H1 (cell line): Measurements from ENCODE around the gene AUH. TPM values are rescaled to one million over a fixed set of nuclear protein-coding genes. Genes with fewer than 3 reads are reported as not detected.

Source experiments
- CTCF ChIA-PET: fragments of 300-600 bp; sonication (Branson Sonifier 250); formaldehyde crosslinking; loops from one replicate; lab custom pipeline; 2021; ENCODE audit not compliant: partially characterized antibody; lab: Charles Lee
- POLR2A ChIA-PET: fragments of 300-600 bp; sonication (Branson Sonifier 250); formaldehyde crosslinking; loops from one replicate; lab custom pipeline; 2021; ENCODE audit warnings: inconsistent platforms; ENCODE audit not compliant: partially characterized antibody; lab: Charles Lee
- DNase-seq, 2 experiments: peaks; one replicate each; pipeline versions ENCODE4 v3.0.0 to v3.0.0-alpha.2; 2010 to 2022; ENCODE audit warnings: low spot score in 2 of 2, low read depth in 1 of 2, mixed read lengths in 1 of 2
- FAIRE-seq: peaks from 2 replicates; lab custom pipeline; 2011; peaks lifted over from hg19 to GRCh38; lab: Jason Lieb, UNC
- H2AFZ ChIP-seq: 2 replicates; pipeline ENCODE4 v1.8.1; 2012; ENCODE audit warnings: low read length, inconsistent platforms
- H2AK5ac ChIP-seq: 2 replicates; pipeline ENCODE4 v1.6.1; 2013; ENCODE audit warnings: low read depth, low read length
- H2BK120ac ChIP-seq: replicated peaks from 2 replicates; pipeline ENCODE3; 2013; ENCODE audit warnings: low read depth, low read length, inconsistent platforms
- H2BK12ac ChIP-seq: 2 replicates; pipeline ENCODE4 v1.6.1; 2013; ENCODE audit warnings: low read depth, low read length
- H2BK15ac ChIP-seq: 2 replicates; pipeline ENCODE4 v1.6.1; 2013; ENCODE audit warnings: low read length
- H2BK20ac ChIP-seq: 2 replicates; pipeline ENCODE4 v1.6.1; 2013; ENCODE audit warnings: low read length
- H2BK5ac ChIP-seq: 2 replicates; pipeline ENCODE4 v1.6.1; 2013; ENCODE audit warnings: low read depth, low read length
- H3K14ac ChIP-seq: 2 replicates; pipeline ENCODE4 v1.6.1; 2013; ENCODE audit warnings: inconsistent platforms; ENCODE audit not compliant: insufficient read length
- H3K18ac ChIP-seq: 2 replicates; pipeline ENCODE4 v1.6.1; 2013; ENCODE audit warnings: low read length; ENCODE audit errors: extremely low read depth
- H3K23ac ChIP-seq: 2 replicates; pipeline ENCODE4 v1.6.1; 2013; ENCODE audit warnings: inconsistent platforms; ENCODE audit not compliant: insufficient read length
- H3K23me2 ChIP-seq: 2 replicates; pipeline ENCODE4 v1.6.1; 2013; ENCODE audit warnings: low read depth, low read length
- H3K27ac ChIP-seq: 2 replicates; pipeline ENCODE4 v1.6.1; 2011; ENCODE audit warnings: low read depth, low read length, inconsistent platforms
- H3K27me3 ChIP-seq, 4 experiments: replicated peaks in 1 of 4; 1 replicate in 1 of 4; 2 replicates in 3 of 4; pipeline versions ENCODE4 v1.6.1 to v1.8.1; 2011 to 2013; ENCODE audit warnings: low read length in 3 of 4, mild to moderate bottlenecking in 3 of 4, inconsistent platforms in 2 of 4, mixed read lengths in 2 of 4, moderate library complexity in 1 of 4; ENCODE audit not compliant: control insufficient read depth in 3 of 4, insufficient read depth in 3 of 4; ENCODE audit errors: extremely low read depth in 1 of 4
- H3K36me3 ChIP-seq, 4 experiments: 2 replicates each; pipeline versions ENCODE4 v1.6.1 to v1.8.1; 2011 to 2013; ENCODE audit warnings: mild to moderate bottlenecking in 4 of 4, low read length in 3 of 4, moderate library complexity in 2 of 4, control low read depth in 1 of 4, inconsistent platforms in 1 of 4; ENCODE audit not compliant: insufficient read depth in 4 of 4, control insufficient read depth in 2 of 4
- H3K4ac ChIP-seq: replicated peaks from 2 replicates; pipeline ENCODE3; 2013; ENCODE audit warnings: low read length, low read depth, mixed read lengths, inconsistent platforms; ENCODE audit not compliant: insufficient read length
- H3K4me1 ChIP-seq, 4 experiments: replicated peaks in 1 of 4; 1 replicate in 1 of 4; 2 replicates in 3 of 4; pipeline versions ENCODE4 v1.6.1 to v1.8.1; 2011 to 2013; ENCODE audit warnings: low read length in 3 of 4, inconsistent platforms in 2 of 4, mixed read lengths in 1 of 4; ENCODE audit not compliant: insufficient read depth in 4 of 4, control insufficient read depth in 3 of 4
- H3K4me2 ChIP-seq, 2 experiments: 2 replicates each; pipeline versions ENCODE4 v1.6.1 to v1.8.1; 2011 to 2013; ENCODE audit warnings: low read depth in 2 of 2, low read length in 2 of 2, control low read depth in 1 of 2, inconsistent platforms in 1 of 2, mild to moderate bottlenecking in 1 of 2; ENCODE audit not compliant: insufficient read depth in 1 of 2
- H3K4me3 ChIP-seq, 4 experiments: fragments of 200-600, 300-600 bp in 1 of 4; sonication (generic), shearing (Covaris generic), sonication (Bioruptor Twin) in 1 of 4; 2 replicates each; pipeline versions ENCODE4 v1.5.1 to v1.8.1; 2011 to 2016; ENCODE audit warnings: low read length in 4 of 4, low read depth in 3 of 4, control low read depth in 2 of 4, inconsistent platforms in 2 of 4, mild to moderate bottlenecking in 2 of 4, mixed read lengths in 1 of 4, moderate library complexity in 1 of 4; ENCODE audit not compliant: insufficient read depth in 2 of 4; ENCODE audit errors: extremely low read depth in 1 of 4
- H3K56ac ChIP-seq: replicated peaks from 2 replicates; pipeline ENCODE3; 2013; ENCODE audit warnings: low read depth, mild to moderate bottlenecking, mixed read lengths, low read length, inconsistent platforms; ENCODE audit not compliant: insufficient read length
- H3K79me1 ChIP-seq: 2 replicates; pipeline ENCODE4 v1.6.1; 2013; ENCODE audit warnings: low read depth, low read length, control low read depth
- H3K79me2 ChIP-seq, 2 experiments: 2 replicates each; pipeline versions ENCODE4 v1.6.1 to v1.8.1; 2012 to 2013; ENCODE audit warnings: low read length in 2 of 2, mild to moderate bottlenecking in 2 of 2, inconsistent platforms in 1 of 2; ENCODE audit not compliant: insufficient read depth in 2 of 2, control insufficient read depth in 1 of 2
- H3K9ac ChIP-seq, 4 experiments: replicated peaks in 1 of 4; 1 replicate in 1 of 4; 2 replicates in 3 of 4; pipeline versions ENCODE4 v1.6.1 to v1.8.1; 2011 to 2013; ENCODE audit warnings: low read depth in 3 of 4, low read length in 3 of 4, control low read depth in 2 of 4, mild to moderate bottlenecking in 2 of 4, moderate library complexity in 2 of 4, inconsistent platforms in 1 of 4; ENCODE audit errors: extremely low read depth in 1 of 4
- H3K9me3 ChIP-seq, 2 experiments: 2 replicates each; pipeline versions ENCODE4 v1.6.1 to v1.8.1; 2012 to 2013; ENCODE audit warnings: mild to moderate bottlenecking in 2 of 2, moderate library complexity in 2 of 2, control low read depth in 1 of 2, inconsistent platforms in 1 of 2, low read depth in 1 of 2, low read length in 1 of 2, mixed read lengths in 1 of 2; ENCODE audit not compliant: insufficient read depth in 2 of 2
- H4K20me1 ChIP-seq, 2 experiments: replicated peaks in 1 of 2; 2 replicates each; pipeline versions ENCODE3 to v1.8.1; 2011 to 2013; ENCODE audit warnings: inconsistent platforms in 2 of 2, low read length in 2 of 2, mild to moderate bottlenecking in 1 of 2; ENCODE audit not compliant: insufficient read depth in 2 of 2, control insufficient read depth in 1 of 2
- H4K5ac ChIP-seq: 2 replicates; pipeline ENCODE4 v1.6.1; 2013; ENCODE audit warnings: low read length, low read depth, mixed read lengths, inconsistent platforms; ENCODE audit not compliant: insufficient read length
- H4K8ac ChIP-seq: 2 replicates; pipeline ENCODE4 v1.8.0; 2013; ENCODE audit warnings: mild to moderate bottlenecking, moderate library complexity, low read length, inconsistent platforms; ENCODE audit not compliant: insufficient read depth; ENCODE audit errors: extremely low read depth
- H4K91ac ChIP-seq: replicated peaks from 2 replicates; pipeline ENCODE3; 2013; ENCODE audit warnings: low read length, mixed read lengths, inconsistent platforms; ENCODE audit not compliant: insufficient read length
- CREB1 ChIP-seq: IDR thresholded peaks from 2 replicates; pipeline ENCODE4 v1.6.1; 2012; ENCODE audit warnings: inconsistent platforms
- EP300 ChIP-seq, 2 experiments: IDR thresholded peaks; 1 replicate in 1 of 2; 2 replicates in 1 of 2; pipeline ENCODE4 v1.6.1; 2011 to 2012; ENCODE audit warnings: low read depth in 2 of 2, low read length in 2 of 2, mild to moderate bottlenecking in 2 of 2, borderline replicate concordance in 1 of 2, inconsistent platforms in 1 of 2, moderate library complexity in 1 of 2
- HDAC2 ChIP-seq, 2 experiments: fragments of 300-600 bp in 1 of 2; sonication (generic) in 1 of 2; IDR thresholded peaks; 2 replicates each; pipeline ENCODE4 v1.6.1; 2011 to 2012; ENCODE audit warnings: low read depth in 2 of 2, low read length in 2 of 2, mild to moderate bottlenecking in 2 of 2, moderate library complexity in 2 of 2, borderline replicate concordance in 1 of 2, inconsistent platforms in 1 of 2
- HDAC6 ChIP-seq: IDR thresholded peaks from one replicate; pipeline ENCODE4 v1.7.1; 2012; ENCODE audit warnings: low read depth, mild to moderate bottlenecking, inconsistent platforms, low read length, moderate library complexity
- POLR2AphosphoS5 ChIP-seq: IDR thresholded peaks from 2 replicates; pipeline ENCODE4 v1.6.1; 2011; ENCODE audit warnings: low read depth, low read length
- RNF2 ChIP-seq: fragments of 200-900, 300-1000 bp; sonication (generic); IDR thresholded peaks from 2 replicates; pipeline ENCODE4 v1.7.1; 2016; ENCODE audit warnings: borderline replicate concordance, low read depth, mild to moderate bottlenecking, antibody characterized with exemption, low read length; ENCODE audit not compliant: poor library complexity, severe bottlenecking; ENCODE audit errors: missing control alignments
- SAP30 ChIP-seq: fragments of 300-600 bp; sonication (generic); IDR thresholded peaks from 2 replicates; pipeline ENCODE4 v1.7.1; 2012; ENCODE audit warnings: low read length, moderate library complexity, mild to moderate bottlenecking, inconsistent platforms; ENCODE audit not compliant: insufficient read depth, insufficient replicate concordance
- SP4 ChIP-seq: IDR thresholded peaks from 2 replicates; pipeline ENCODE4 v1.6.1; 2012; ENCODE audit warnings: low read length, inconsistent platforms
- TCF12 ChIP-seq: IDR thresholded peaks from 2 replicates; pipeline ENCODE4 v1.6.1; 2011; ENCODE audit warnings: low read depth, mild to moderate bottlenecking, low read length
- polyA plus RNA-seq, 7 experiments: library from polyadenylated mRNA; depleted of rRNA in 3 of 7; stranded (reverse) in 5 of 7; unstranded in 2 of 7; fragments of >200 nt in 5 of 7; fragments of 200-250 nt in 2 of 7; gene quantifications; 1 replicate in 5 of 7; 2 replicates in 1 of 7; 4 replicates in 1 of 7; pipeline versions ENCODE4 v1.2.1 to v1.2.3, GENCODE V29; 2011 to 2013; ENCODE audit warnings: missing spikeins in 2 of 7, mixed read lengths in 2 of 7
- total RNA-seq: library from RNA; stranded (reverse); fragmentation: NEBNext Ultra II Directional; extraction: Animal tissue kit (Norgen Biotek cat#: 25700); gene quantifications from 2 replicates; pipeline ENCODE4 v1.2.1, GENCODE V29; 2021

The AUH gene
- total and polyA plus RNA-seq, 2 of the 8 experiments (the other 6 are each of a cell fraction or from before 2014, with no cell fraction given): 5.8 to 21.9 TPM

GRCh38 chr9:91338681-91339080 lies 23.0 kb downstream of the AUH start:
- Histone ChIP-seq H2BK20ac (no peak overlapping the region), H4K91ac (no peak overlapping the region), H3K9ac (no peak overlapping the region), H3K23ac (no peak overlapping the region), H3K4ac (no peak overlapping the region), H4K8ac (no peak overlapping the region), H3K14ac (no peak overlapping the region), H2BK5ac (no peak overlapping the region), H2BK12ac (no peak overlapping the region), H3K27me3 (no peaks in the 10 kb centered on the region)
- POLR2A ChIA-PET: no interaction called here
- no peak for TF ChIP-seq HDAC6
- no peak for TF ChIP-seq HDAC2 (IDR thresholded peaks at IDR 0.05; ENCODE audit: borderline replicate concordance in 1 of 2, low read depth in 2 of 2, low read length in 2 of 2)
- no peak for TF ChIP-seq RNF2
- TF ChIP-seq EP300 (IDR thresholded peaks at IDR 0.05; ENCODE audit: borderline replicate concordance in 1 of 2, low read depth in 2 of 2, low read length in 2 of 2): no peak
- no peak for TF ChIP-seq CREB1
- TF ChIP-seq TCF12: no peak
- no peak for TF ChIP-seq SAP30
- no peak for TF ChIP-seq POLR2AphosphoS5
- TF ChIP-seq SP4: no peak
- TF ChIP-seq, all 59 proteins: peak for 0
- Histone ChIP-seq H3K4me2 (no peak overlapping the region), H3K4me3 (no peak overlapping the region), H3K36me3 (peaks cover 0 to 27% (median 13%) of the 10 kb centered on the region in 4 experiments; a peak in 5 of 8 replicates), H3K27ac (no peak overlapping the region), H3K4me1 (peaks cover 0 to under 1% (median 0%) of the 10 kb centered on the region in 4 experiments; a peak in 1 of 7 replicates), H2AK5ac (no peak overlapping the region), H3K56ac (no peak overlapping the region), H3K18ac (no peak overlapping the region), H3K23me2 (no peaks in the 10 kb centered on the region), H2BK120ac (no peak overlapping the region), H4K20me1 (no peaks in the 10 kb centered on the region), H3K9me3 (no peaks in the 10 kb centered on the region; a peak in 1 of 4 replicates), H2BK15ac (no peak overlapping the region), H3K79me2 (peaks cover 0 to 26% of the 10 kb centered on the region in 2 experiments; a peak in 2 of 4 replicates), H3K79me1 (no peaks in the 10 kb centered on the region; the same call in 1 of the 2 replicates), H2AFZ (no peak overlapping the region), H4K5ac (no peak overlapping the region)
- CTCF ChIA-PET: no interaction called here
- FAIRE-seq (no peak), DNase-seq (no peak)
